T-helper 1 cell (primary cell): ENCODE data around the gene GAS7.

Source experiments
- DNase-seq, 5 donors: peaks; one replicate each; pipeline ENCODE4 v3.0.0-alpha.2; 2012 to 2020

Gene GAS7

GRCh38 chr17:9976283-9977179, 221.9 kb downstream of the GAS7 start:
- DNase-seq = no peak

DNA sequence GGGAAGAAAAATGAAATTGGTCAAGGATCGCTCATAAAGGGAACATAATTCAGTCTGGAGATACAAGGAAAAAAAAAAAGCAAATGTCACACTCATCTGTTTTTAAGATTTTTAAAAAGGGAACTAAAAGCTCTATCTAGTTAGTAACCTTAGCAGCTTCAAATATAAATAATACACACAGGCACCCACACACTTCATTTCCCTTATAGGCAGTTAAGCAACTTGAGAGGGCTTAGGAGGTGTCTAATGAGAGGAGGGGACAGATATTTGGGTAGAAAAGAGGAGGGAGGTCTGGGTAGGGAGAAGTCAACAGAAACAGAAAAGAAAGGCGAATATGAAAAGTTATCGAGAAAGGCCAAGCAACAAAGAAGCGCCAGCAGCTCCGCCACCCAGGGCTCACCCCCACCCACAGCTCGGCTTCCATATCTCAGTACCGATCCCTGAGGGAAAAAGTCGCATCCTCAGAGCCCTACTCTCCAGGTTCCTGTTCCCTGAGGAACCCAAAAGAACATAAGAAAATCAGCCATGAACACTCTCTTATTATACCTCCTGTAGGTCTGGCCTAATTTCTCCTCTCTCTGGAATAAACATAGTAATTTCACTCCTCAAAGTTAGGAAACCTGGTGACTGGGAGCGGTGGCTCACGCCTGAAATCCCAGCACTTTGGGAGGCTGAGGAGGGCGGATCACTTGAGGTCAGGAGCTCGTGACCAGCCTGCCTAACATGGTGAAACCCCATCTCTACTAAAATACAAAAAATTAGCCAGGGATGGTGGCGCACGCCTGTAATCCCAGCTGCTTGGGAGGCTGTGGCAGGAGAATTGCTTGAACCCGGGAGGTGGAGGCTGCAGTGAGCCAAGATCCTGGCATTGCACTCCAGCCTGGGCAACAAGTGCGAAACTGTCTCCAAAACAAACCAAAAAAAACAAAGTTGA, 223.7 kb downstream of the GAS7 start:
- no peak for DNase-seq

GRCh38 chr17:9973669-9974447, 224.5 kb downstream of the GAS7 start:
- no peak for DNase-seq

DNA sequence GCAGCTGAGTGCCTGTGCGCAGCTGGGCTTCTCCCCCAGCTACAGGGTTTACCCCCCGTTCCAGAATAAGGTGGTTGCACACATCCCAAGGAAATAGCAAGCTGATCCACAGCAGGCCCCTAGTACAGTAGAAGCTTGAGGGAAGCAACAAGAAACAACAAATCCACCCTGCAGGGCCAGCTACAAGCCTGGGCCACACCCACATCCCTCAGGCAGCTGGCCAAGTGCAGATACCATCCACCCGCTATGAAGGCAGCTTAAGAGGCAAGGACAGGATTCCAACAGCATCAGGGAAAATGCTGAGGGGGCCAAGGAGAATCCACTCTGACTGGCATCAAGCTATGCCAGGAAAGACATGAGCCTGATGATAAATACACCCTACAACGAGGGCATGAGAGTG, 226.4 kb downstream of the GAS7 start:
- no peak for DNase-seq

DNA sequence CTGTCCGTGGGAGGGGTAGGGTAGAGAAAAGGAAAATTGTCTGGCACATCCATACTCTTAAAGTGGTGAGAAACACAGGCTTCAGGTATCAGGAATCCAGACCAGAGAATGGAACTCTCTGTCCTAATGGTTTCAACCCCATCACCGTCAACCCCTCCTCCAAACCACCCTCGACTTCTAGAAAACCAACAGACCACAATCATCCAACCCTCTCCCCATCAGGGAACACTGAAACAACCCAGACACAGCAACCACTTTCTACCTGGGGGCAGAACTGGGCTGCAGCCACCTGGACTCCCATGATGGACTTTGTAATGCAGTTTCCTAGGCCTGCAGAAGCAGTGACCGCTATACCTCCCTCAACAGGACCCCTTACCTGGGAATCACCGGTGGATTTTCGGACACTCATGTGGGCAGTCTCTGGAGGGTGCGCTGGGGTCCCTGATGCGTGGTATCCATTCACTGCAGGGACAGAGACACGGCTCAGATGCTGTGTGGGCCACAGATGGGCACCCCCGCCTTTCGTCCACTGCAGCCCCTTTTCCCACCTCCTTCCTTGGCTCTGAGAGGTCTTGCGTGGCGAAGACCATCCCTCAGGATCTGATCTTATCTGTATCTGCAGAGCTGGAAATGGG, 229.0 kb downstream of the GAS7 start:
- no peak for DNase-seq

- no peak for DNase-seq
Observed at GRCh38 chr17:9968881-9969280, 229.5 kb downstream of the GAS7 start.

DNA sequence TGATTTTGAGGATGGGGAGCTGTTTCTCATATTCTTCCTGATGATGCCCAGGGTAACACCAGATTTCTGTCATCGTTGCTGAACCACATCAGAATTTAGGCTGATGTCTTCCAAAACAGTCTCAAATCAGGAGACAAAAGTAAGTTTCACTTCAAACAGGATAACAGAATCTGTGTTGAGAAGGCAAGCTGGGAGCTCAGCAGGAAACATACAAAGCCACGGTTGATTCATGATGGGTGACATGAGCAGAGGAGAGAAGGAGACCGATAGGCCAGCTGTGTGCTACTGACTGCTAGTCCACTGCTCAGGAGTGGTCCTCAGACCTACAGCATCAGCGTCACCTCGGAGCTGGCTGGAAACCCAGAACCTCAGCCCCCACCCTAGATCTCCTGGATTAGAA, 230.4 kb downstream of the GAS7 start:
- no peak for DNase-seq

GRCh38 chr17:9959377-9959981, 238.9 kb downstream of the GAS7 start:
- peak in 1 of 5 donors; percentile 4 for DNase-seq

DNA sequence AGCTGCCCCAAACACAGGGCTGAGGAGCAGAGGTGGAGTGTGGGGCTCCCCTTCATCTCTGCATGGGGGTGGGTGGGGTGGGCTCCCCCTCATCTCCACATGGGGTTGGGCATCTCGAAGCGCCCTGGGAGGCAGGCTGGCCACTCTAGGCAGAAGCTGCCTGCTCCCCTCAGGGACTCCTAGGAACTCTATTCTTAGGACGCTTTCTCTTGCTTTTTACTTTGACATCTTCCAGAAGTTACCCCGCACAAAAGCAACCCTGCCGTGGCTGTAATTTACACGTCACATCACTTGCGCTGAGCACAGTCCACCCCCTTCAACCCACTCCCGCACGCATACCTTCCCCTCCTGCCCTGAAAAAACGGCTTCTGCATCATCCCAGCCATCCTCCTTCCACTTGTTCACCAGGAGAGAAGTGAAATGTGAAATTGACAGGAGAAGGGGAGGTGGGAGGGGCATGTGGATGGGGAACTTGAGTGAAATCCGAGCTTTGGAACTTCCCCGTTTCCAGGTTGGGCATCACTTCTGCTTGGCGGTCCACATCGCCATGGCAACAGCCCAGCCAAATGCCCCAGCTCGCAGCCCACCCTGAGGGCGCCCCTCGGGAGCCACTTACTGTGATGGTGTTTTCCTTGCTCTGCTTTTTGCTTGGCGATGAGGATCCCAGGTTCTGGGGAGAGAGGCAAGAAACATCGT, 239.7 kb downstream of the GAS7 start:
- no peak for DNase-seq

DNA sequence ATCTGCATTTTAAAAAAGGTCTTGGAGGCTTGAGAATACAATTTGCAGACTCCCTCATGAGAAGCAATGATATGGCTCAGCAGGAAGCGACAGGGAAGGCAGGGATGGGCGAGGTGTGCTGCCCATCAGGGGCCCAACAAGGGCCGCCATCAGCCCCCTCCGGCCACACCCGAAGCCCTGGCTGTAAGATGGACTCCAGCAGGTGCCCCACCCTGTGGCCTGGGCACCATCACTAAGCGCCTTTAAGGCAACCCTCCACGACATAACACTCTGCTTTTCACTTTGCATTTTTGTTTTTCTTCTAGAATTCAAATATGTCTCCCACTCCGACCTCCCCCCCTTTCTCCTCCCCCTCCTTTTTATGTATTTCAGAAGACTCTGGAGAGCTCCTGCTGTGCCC, 241.2 kb downstream of the GAS7 start:
- no peak for DNase-seq

- DNase-seq = no peak
Observed at GRCh38 chr17:9956474-9957131, 241.8 kb downstream of the GAS7 start.

GRCh38 chr17:9953492-9953891, 244.9 kb downstream of the GAS7 start:
- DNase-seq = no peak

- no peak for DNase-seq
Observed at GRCh38 chr17:9951803-9952202, 246.6 kb downstream of the GAS7 start.

- no peak for DNase-seq
Observed at GRCh38 chr17:9948928-9949327, 249.5 kb downstream of the GAS7 start.

- no peak for DNase-seq
Observed at GRCh38 chr17:9944704-9945103, 253.7 kb downstream of the GAS7 start.

DNA sequence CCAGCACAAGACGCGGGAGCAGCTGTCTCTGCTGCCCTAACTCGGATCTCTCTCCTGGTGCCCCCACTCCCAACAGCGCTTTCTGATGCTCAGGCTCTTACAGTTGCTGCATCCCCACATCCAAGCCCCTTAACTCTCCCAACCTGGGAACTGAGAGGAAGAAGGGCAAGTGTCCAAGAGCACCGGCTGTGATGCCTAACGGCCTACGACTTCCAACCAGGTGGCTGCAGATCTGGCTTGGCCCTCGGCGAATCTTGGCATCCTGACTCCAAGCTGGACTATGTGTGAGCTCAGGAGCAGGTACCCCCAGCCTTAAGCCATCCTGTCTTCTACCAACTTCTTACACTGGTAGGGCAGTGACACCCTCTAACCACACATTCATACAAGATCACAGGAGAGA, 255.1 kb downstream of the GAS7 start:
- no peak for DNase-seq

GRCh38 chr17:9942885-9943284, 255.5 kb downstream of the GAS7 start:
- DNase-seq = no peak

GRCh38 chr17:9941305-9941704, 257.1 kb downstream of the GAS7 start:
- DNase-seq = no peak

DNA sequence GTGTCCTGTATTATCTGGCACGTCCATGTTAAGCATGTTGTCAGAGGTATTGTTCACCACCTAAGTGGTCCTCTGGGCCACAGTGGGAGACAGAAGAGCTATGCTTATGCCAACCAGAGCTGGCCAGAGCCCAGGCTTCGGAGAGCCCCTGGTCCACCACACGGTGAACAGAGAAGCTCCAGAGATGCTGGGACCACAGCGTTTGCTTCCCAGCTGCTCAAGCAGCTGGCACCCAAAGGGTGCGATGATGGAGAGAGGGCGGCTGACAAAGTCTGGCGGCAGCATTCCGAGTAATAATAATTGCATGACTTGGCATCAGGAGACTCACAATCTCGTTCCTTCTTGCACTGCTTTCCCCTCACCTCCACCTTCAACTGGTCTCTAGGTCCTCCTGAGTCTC, 257.6 kb downstream of the GAS7 start:
- DNase-seq = no peak

GRCh38 chr17:9938764-9939163, 259.6 kb downstream of the GAS7 start:
- no peak for DNase-seq

- no peak for DNase-seq
Observed at GRCh38 chr17:9937901-9938300, 260.5 kb downstream of the GAS7 start.
